HG03378 (cell line): ENCODE data around the gene ACTL7B.
"Not testable (repeated sequence)": the region's sequence is repeated elsewhere in the genome, so short reads cannot be mapped to it uniquely, and the experiment has no call there.

ENCODE experiments used
- ATAC-seq: cut with Tn5 transposase; IDR thresholded peaks from one replicate; pipeline ENCODE4 v1.9.1; 2021; ENCODE audit warnings: mild to moderate bottlenecking, moderate library complexity; ENCODE audit not compliant: unreplicated experiment

ACTL7B gene

GRCh38 chr9:108869092-108869725 lies 13.4 kb upstream of the ACTL7B start:
- ATAC-seq = no peak

DNA sequence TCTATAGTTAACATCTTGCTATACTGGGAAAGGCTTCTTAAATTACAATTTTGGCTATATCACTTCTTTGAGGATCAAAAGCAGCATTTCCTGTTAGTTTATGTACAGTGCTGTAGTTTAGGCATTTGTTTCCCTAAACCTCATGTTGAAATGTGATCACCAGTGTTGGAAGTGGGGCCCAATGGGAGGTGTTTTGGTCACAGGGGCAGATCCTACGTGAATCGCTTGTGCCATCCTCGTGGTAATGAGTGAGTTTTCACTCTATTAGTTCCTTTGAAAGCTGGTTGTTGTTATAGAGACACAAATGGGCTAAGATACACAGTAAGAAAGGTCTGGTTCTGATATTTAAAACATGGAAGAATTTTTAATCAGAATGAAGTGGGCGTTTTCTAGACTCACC lies 12.0 kb upstream of the ACTL7B start:
- no peak for ATAC-seq

DNA sequence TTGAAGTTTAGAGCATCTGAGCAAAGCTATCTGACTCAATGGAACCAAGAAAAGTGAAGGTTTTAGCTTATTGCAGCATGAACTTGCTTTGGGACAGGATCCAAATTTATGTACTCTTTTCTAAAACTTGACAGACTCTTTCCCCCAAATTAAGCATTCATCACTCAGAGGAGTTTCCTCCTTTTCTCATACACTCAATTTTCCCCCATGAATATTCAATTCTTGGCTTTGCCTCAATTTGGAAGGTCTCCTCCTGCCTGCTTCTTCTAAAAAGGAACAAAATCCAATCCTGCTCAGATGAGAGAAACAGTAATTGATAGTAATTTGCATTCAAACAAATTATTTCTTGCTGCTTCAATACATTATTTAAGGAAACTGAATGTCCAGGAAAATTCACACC lies 11.3 kb upstream of the ACTL7B start:
- ATAC-seq = no peak

- no peak for ATAC-seq
Observed at GRCh38 chr9:108866001-108866420, 10.2 kb upstream of the ACTL7B start.

DNA sequence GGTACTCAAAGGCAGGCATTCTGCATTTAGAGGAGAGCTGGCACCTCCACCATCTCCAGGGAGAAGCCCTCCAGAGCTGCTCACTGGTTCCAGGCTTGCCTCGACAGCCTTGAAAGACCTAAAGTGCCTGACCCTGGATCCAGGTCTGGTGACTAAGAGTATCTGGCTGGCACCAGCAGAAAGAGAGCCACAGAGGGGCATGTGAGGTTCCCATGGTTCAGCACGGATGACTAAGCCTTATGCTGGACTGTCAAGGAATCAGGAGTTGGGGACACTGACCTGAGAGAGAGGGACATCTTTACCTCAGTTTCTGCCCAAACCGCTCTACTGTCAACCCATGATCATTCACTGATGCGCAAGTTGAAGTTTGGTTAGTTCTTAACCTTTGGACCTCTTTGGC lies 9.3 kb upstream of the ACTL7B start:
- no peak for ATAC-seq

DNA sequence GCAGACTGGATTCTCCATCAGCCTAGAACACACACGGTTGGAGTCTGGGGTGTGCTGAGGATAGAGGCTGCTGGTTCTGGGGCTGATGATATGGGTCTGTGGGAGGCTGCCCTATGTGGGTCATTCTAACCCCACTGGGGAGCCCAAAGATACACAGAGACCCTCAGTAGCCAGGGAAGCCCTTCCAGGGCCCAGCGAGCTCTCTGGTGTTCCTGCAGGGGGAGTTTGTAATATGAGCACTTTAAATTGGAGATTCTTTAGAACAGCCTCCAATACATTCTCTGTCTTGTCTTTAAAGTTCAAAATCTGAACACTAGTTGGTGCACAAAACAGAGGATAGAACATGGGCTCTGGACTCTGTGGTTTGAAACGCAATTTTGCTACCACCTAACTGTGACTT lies 8.7 kb upstream of the ACTL7B start:
- ATAC-seq = no peak

DNA sequence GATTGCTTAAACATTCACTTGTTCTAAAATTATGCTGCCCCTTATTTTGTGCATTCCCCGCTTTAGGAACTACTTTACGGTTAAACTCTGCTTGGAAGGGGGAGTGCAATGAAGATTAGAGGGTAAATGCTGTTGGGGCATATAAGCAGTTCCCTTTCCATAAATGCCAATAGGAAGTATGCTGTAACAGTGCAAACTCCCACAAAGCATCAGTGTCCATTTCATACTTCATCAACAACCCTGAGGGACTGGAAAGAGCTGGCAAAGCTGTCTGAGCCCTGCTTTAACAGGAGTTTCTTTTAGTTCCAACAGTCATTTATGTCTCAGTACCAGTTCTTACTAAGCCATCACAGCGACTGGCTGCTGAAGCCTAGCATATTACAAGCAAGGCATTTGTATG lies 8.1 kb upstream of the ACTL7B start:
- no peak for ATAC-seq

GRCh38 chr9:108861997-108862396 lies 6.2 kb upstream of the ACTL7B start, which contains the start of gene ACTL7A:
Gene ACTL7A, plus strand, starts transcription at chr9:108862266. Its CDS starts 57 bp downstream, at chr9:108862323.
- no peak for ATAC-seq

GRCh38 chr9:108861464-108861863 lies 5.7 kb upstream of the ACTL7B start:
- no peak for ATAC-seq

GRCh38 chr9:108860764-108861163 lies 5.0 kb upstream of the ACTL7B start:
- no peak for ATAC-seq

GRCh38 chr9:108860354-108860753 lies 4.6 kb upstream of the ACTL7B start:
- ATAC-seq = no peak

DNA sequence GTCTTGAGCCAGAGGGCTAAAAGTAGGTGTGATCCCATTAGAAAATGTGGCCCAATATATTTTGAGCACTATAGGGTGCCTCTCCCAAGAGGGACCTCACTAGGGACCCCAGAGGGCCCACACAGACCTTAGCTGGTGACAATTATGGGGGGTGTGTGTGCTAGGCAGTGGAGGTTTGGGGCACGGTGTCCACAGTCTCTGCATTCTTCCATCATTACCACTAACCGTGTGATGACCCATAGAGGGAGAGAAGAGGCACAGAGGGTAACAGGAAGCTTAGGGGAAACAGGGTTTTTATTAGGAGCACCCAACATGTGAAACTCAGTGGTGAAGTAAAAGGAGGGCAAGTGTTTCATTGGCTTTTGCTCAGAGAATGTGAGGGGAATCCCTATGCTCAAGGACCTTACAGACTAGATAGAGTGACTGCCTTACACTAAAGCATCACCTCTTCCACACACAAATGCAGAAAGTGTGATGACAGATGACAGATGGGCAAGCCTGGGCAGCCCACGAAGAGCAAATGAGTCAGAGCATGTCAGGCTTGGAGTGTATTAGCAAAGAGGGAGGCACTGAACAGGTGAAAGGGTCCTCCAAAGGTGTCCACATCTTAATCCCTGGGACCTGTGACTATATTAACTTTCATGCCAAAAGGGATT lies 3.8 kb upstream of the ACTL7B start:
- peak; percentile 90 for ATAC-seq

DNA sequence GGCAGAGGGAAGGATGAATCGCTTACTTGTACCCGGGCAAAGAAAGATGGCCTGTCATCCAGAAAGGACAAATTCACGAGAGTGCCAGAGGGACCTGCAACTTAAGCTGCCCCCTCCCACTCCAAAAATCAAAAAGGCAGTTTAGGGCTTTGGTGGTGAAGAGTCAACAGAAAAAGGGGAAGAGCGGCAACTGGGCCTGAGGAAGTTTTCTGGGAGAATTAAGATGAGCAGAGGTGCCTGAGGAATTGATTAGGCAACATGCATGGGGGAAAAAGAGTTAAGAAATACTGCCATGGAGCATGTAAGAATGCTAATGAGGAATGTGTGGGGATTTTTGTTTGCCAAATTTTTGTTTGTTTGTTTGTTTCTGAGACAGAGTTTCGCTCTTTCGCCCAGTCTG lies 1.8 kb upstream of the ACTL7B start:
- no peak for ATAC-seq

- ATAC-seq = no peak
Observed at GRCh38 chr9:108855529-108855886, 278 bp downstream of the ACTL7B start.

GRCh38 chr9:108854641-108855528 lies 901 bp downstream of the ACTL7B start:
- no peak for ATAC-seq

DNA sequence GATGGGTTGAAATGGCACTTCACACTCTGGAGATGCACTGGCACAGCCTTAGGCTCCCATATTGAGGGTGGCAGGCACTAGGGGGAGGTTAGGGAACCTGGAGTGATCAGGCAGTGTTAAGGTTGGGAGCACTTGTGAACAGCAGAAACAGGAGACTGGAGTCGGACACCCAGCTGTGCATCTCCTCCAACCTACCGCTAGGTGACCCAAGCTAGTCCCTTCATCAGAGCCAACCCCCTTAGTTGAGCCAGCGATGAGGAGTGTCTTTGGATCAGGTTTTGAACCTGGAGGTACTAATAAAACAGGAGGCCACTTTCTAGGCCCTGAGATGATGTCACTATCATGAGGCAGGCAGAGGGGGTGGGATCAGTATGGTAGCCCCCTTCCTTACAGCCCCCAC lies 1.7 kb downstream of the ACTL7B start:
- no peak for ATAC-seq

DNA sequence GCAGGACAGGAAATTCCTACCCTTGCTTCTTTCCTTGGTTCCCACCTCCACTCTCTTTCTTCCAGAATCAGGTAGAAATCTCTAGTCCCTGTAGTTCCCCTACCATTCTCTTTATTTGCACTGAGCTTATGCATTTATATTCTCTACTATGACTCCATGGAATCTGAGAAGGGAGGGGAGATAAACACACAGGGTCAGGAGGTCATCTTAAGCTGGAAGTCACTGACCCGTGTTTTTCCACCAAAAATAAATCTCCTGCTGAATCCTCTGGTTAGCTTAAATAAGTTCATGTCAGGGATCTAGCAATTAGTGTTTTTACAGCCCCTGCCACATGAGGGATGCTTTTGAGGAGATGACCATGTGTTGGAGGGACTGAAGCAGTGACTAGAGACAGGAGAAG lies 3.7 kb downstream of the ACTL7B start:
- ATAC-seq = no peak

GRCh38 chr9:108851138-108851537 lies 4.6 kb downstream of the ACTL7B start:
- ATAC-seq = no peak

- ATAC-seq = no peak
Observed at GRCh38 chr9:108850293-108850897, 5.4 kb downstream of the ACTL7B start.

DNA sequence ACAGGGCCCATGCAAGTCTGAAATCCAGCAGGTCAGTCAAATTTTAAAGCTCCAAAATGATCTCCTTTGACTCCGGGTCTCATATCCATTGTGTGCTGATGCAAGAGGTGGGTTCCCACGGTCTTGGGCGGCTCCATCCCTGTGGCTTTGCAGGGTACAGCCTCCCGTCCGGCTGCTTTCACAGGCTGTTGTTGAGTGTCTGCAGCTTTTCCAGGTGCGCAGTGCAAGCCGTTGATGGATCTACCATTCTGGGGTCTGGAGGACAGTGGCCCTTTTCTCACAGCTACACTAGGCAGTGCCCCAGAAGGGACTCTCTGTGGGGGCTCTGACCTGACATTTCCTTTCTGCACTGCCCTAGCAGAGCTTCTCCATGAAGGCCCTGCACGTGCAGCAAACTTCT lies 7.5 kb downstream of the ACTL7B start:
- not testable (repeated sequence) for ATAC-seq

DNA sequence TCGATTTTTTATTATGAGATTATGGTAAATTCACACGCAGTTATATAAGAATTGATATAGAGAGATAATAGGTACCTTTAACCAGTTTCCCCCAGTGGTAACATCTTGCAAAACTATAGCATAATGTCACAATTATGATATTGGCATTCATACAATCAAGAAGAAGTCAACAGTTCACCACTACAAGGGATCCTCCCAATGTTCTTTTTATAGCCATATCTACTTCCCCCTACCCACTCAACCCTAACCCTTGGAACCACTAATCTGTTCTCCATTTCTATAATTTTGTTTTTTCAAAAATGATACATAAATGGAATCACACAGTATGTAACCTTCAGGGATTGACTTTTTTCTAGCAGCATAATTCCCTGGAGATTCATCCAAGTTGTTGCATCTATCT lies 9.8 kb downstream of the ACTL7B start:
- no peak for ATAC-seq
